ENCODE results near the gene CREB3L4. TPM values are rescaled to one million over a fixed set of nuclear protein-coding genes. Genes with fewer than 3 reads are reported as not detected.
"Not testable (repeated sequence)": the region's sequence is repeated elsewhere in the genome, so short reads cannot be mapped to it uniquely, and the experiment has no call there.

CREB3L4 gene
- total RNA-seq, 1 experiment from 2014 or later = 58.2 TPM

GRCh38 chr1:154012129-154012528 lies 44.4 kb downstream of the CREB3L4 start:
- no peak for DNase-seq
- H3K36me3 ChIP-seq (replicated peaks; ENCODE audit: control insufficient read depth, insufficient read depth, low read length) = no peaks in the 10 kb centered on the region
- H3K4me3 ChIP-seq (ENCODE audit: insufficient read depth, low read depth, low read length) = no peak overlapping the region
- H3K27me3 ChIP-seq (ENCODE audit: control insufficient read depth, insufficient read depth, low read length) = no peaks in the 10 kb centered on the region

GRCh38 chr1:154012543-154012942 lies 44.8 kb downstream of the CREB3L4 start:
- H3K27me3 ChIP-seq (ENCODE audit: control insufficient read depth, insufficient read depth, low read length); DNase-seq; H3K4me3 ChIP-seq (ENCODE audit: insufficient read depth, low read depth, low read length); H3K36me3 ChIP-seq (replicated peaks; ENCODE audit: control insufficient read depth, insufficient read depth, low read length): not testable (repeated sequence)

GRCh38 chr1:154014154-154014907 lies 46.6 kb downstream of the CREB3L4 start:
- H3K4me3 ChIP-seq (ENCODE audit: insufficient read depth, low read depth, low read length) = no peak overlapping the region
- no peaks in the 10 kb centered on the region for H3K36me3 ChIP-seq (replicated peaks; ENCODE audit: control insufficient read depth, insufficient read depth, low read length)
- DNase-seq = no peak
- H3K27me3 ChIP-seq (ENCODE audit: control insufficient read depth, insufficient read depth, low read length) = no peaks in the 10 kb centered on the region

GRCh38 chr1:154019269-154019668 lies 51.6 kb downstream of the CREB3L4 start:
- no peak overlapping the region for H3K4me3 ChIP-seq (ENCODE audit: insufficient read depth, low read depth, low read length)
- no peaks in the 10 kb centered on the region for H3K27me3 ChIP-seq (ENCODE audit: control insufficient read depth, insufficient read depth, low read length)
- no peak for DNase-seq
- no peaks in the 10 kb centered on the region for H3K36me3 ChIP-seq (replicated peaks; ENCODE audit: control insufficient read depth, insufficient read depth, low read length)

- DNase-seq = no peak
- Histone ChIP-seq H3K36me3 (replicated peaks; ENCODE audit: control insufficient read depth, insufficient read depth, low read length) (no peaks in the 10 kb centered on the region), H3K27me3 (ENCODE audit: control insufficient read depth, insufficient read depth, low read length) (no peaks in the 10 kb centered on the region), H3K4me3 (ENCODE audit: insufficient read depth, low read depth, low read length) (no peak overlapping the region)
Measured at GRCh38 chr1:154019940-154020339, 52.2 kb downstream of the CREB3L4 start.

Other genes starting within 250 kb of the CREB3L4 start
- 58.3 and 66.6 TPM in 2 replicates for gene INTS3, start 239.9 kb upstream of the CREB3L4 start, total RNA-seq (2014; rRNA removed; shearing (Covaris generic))
- 44.7 and 48.9 TPM in 2 replicates for gene SLC27A3, start 192.5 kb upstream of the CREB3L4 start, total RNA-seq (2014; rRNA removed; shearing (Covaris generic))
- gene GATAD2B, start 44.9 kb upstream of the CREB3L4 start, total RNA-seq (2014; rRNA removed; shearing (Covaris generic)) = 8.9 and 10.9 TPM in 2 replicates
- 41.9 and 57.0 TPM in 2 replicates for gene DENND4B, start 21.2 kb upstream of the CREB3L4 start, total RNA-seq (2014; rRNA removed; shearing (Covaris generic))
- gene CRTC2, start 9.3 kb upstream of the CREB3L4 start, total RNA-seq (2014; rRNA removed; shearing (Covaris generic)) = 17.1 and 22.4 TPM in 2 replicates
- 310 and 377 TPM in 2 replicates for gene SLC39A1, start 4.4 kb upstream of the CREB3L4 start, total RNA-seq (2014; rRNA removed; shearing (Covaris generic))
- gene JTB, start 9.8 kb downstream of the CREB3L4 start, total RNA-seq (2014; rRNA removed; shearing (Covaris generic)) = 202 and 232 TPM in 2 replicates
- 50.7 and 57.3 TPM in 2 replicates for gene RAB13, start 18.4 kb downstream of the CREB3L4 start, total RNA-seq (2014; rRNA removed; shearing (Covaris generic))
- 2,701 and 3,425 TPM in 2 replicates for gene RPS27, start 22.9 kb downstream of the CREB3L4 start, total RNA-seq (2014; rRNA removed; shearing (Covaris generic))
- gene NUP210L, start 187.2 kb downstream of the CREB3L4 start, total RNA-seq (2014; rRNA removed; shearing (Covaris generic)) = 0.03 TPM in 1 of 2 replicates, not detected in the other
- 712 and 754 TPM in 2 replicates for gene TPM3, start 224.2 kb downstream of the CREB3L4 start, total RNA-seq (2014; rRNA removed; shearing (Covaris generic))
- not detected in 2 replicates for gene CFAP141, start 238.4 kb downstream of the CREB3L4 start, total RNA-seq (2014; rRNA removed; shearing (Covaris generic))